H1 (cell line): ENCODE data around the gene SLC37A2. TPM values are rescaled to one million over a fixed set of nuclear protein-coding genes. Genes with fewer than 3 reads are reported as not detected.

Source experiments
- CTCF ChIA-PET: fragments of 300-600 bp; sonication (Branson Sonifier 250); formaldehyde crosslinking; loops from one replicate; lab custom pipeline; 2021; ENCODE audit not compliant: partially characterized antibody; lab: Charles Lee
- POLR2A ChIA-PET: fragments of 300-600 bp; sonication (Branson Sonifier 250); formaldehyde crosslinking; loops from one replicate; lab custom pipeline; 2021; ENCODE audit warnings: inconsistent platforms; ENCODE audit not compliant: partially characterized antibody; lab: Charles Lee
- DNase-seq, 2 experiments: peaks; one replicate each; pipeline versions ENCODE4 v3.0.0 to v3.0.0-alpha.2; 2010 to 2022; ENCODE audit warnings: low spot score in 2 of 2, low read depth in 1 of 2, mixed read lengths in 1 of 2
- FAIRE-seq: peaks from 2 replicates; lab custom pipeline; 2011; peaks lifted over from hg19 to GRCh38; lab: Jason Lieb, UNC
- H2AFZ ChIP-seq: 2 replicates; pipeline ENCODE4 v1.8.1; 2012; ENCODE audit warnings: low read length, inconsistent platforms
- H2AK5ac ChIP-seq: 2 replicates; pipeline ENCODE4 v1.6.1; 2013; ENCODE audit warnings: low read depth, low read length
- H2BK120ac ChIP-seq: replicated peaks from 2 replicates; pipeline ENCODE3; 2013; ENCODE audit warnings: low read depth, low read length, inconsistent platforms
- H2BK12ac ChIP-seq: 2 replicates; pipeline ENCODE4 v1.6.1; 2013; ENCODE audit warnings: low read depth, low read length
- H2BK15ac ChIP-seq: 2 replicates; pipeline ENCODE4 v1.6.1; 2013; ENCODE audit warnings: low read length
- H2BK20ac ChIP-seq: 2 replicates; pipeline ENCODE4 v1.6.1; 2013; ENCODE audit warnings: low read length
- H2BK5ac ChIP-seq: 2 replicates; pipeline ENCODE4 v1.6.1; 2013; ENCODE audit warnings: low read depth, low read length
- H3K14ac ChIP-seq: 2 replicates; pipeline ENCODE4 v1.6.1; 2013; ENCODE audit warnings: inconsistent platforms; ENCODE audit not compliant: insufficient read length
- H3K18ac ChIP-seq: 2 replicates; pipeline ENCODE4 v1.6.1; 2013; ENCODE audit warnings: low read length; ENCODE audit errors: extremely low read depth
- H3K23ac ChIP-seq: 2 replicates; pipeline ENCODE4 v1.6.1; 2013; ENCODE audit warnings: inconsistent platforms; ENCODE audit not compliant: insufficient read length
- H3K23me2 ChIP-seq: 2 replicates; pipeline ENCODE4 v1.6.1; 2013; ENCODE audit warnings: low read depth, low read length
- H3K27ac ChIP-seq: 2 replicates; pipeline ENCODE4 v1.6.1; 2011; ENCODE audit warnings: low read depth, low read length, inconsistent platforms
- H3K27me3 ChIP-seq, 4 experiments: replicated peaks in 1 of 4; 1 replicate in 1 of 4; 2 replicates in 3 of 4; pipeline versions ENCODE4 v1.6.1 to v1.8.1; 2011 to 2013; ENCODE audit warnings: low read length in 3 of 4, mild to moderate bottlenecking in 3 of 4, inconsistent platforms in 2 of 4, mixed read lengths in 2 of 4, moderate library complexity in 1 of 4; ENCODE audit not compliant: control insufficient read depth in 3 of 4, insufficient read depth in 3 of 4; ENCODE audit errors: extremely low read depth in 1 of 4
- H3K36me3 ChIP-seq, 4 experiments: 2 replicates each; pipeline versions ENCODE4 v1.6.1 to v1.8.1; 2011 to 2013; ENCODE audit warnings: mild to moderate bottlenecking in 4 of 4, low read length in 3 of 4, moderate library complexity in 2 of 4, control low read depth in 1 of 4, inconsistent platforms in 1 of 4; ENCODE audit not compliant: insufficient read depth in 4 of 4, control insufficient read depth in 2 of 4
- H3K4ac ChIP-seq: replicated peaks from 2 replicates; pipeline ENCODE3; 2013; ENCODE audit warnings: low read length, low read depth, mixed read lengths, inconsistent platforms; ENCODE audit not compliant: insufficient read length
- H3K4me1 ChIP-seq, 4 experiments: replicated peaks in 1 of 4; 1 replicate in 1 of 4; 2 replicates in 3 of 4; pipeline versions ENCODE4 v1.6.1 to v1.8.1; 2011 to 2013; ENCODE audit warnings: low read length in 3 of 4, inconsistent platforms in 2 of 4, mixed read lengths in 1 of 4; ENCODE audit not compliant: insufficient read depth in 4 of 4, control insufficient read depth in 3 of 4
- H3K4me2 ChIP-seq, 2 experiments: 2 replicates each; pipeline versions ENCODE4 v1.6.1 to v1.8.1; 2011 to 2013; ENCODE audit warnings: low read depth in 2 of 2, low read length in 2 of 2, control low read depth in 1 of 2, inconsistent platforms in 1 of 2, mild to moderate bottlenecking in 1 of 2; ENCODE audit not compliant: insufficient read depth in 1 of 2
- H3K4me3 ChIP-seq, 4 experiments: fragments of 200-600, 300-600 bp in 1 of 4; sonication (generic), shearing (Covaris generic), sonication (Bioruptor Twin) in 1 of 4; 2 replicates each; pipeline versions ENCODE4 v1.5.1 to v1.8.1; 2011 to 2016; ENCODE audit warnings: low read length in 4 of 4, low read depth in 3 of 4, control low read depth in 2 of 4, inconsistent platforms in 2 of 4, mild to moderate bottlenecking in 2 of 4, mixed read lengths in 1 of 4, moderate library complexity in 1 of 4; ENCODE audit not compliant: insufficient read depth in 2 of 4; ENCODE audit errors: extremely low read depth in 1 of 4
- H3K56ac ChIP-seq: replicated peaks from 2 replicates; pipeline ENCODE3; 2013; ENCODE audit warnings: low read depth, mild to moderate bottlenecking, mixed read lengths, low read length, inconsistent platforms; ENCODE audit not compliant: insufficient read length
- H3K79me1 ChIP-seq: 2 replicates; pipeline ENCODE4 v1.6.1; 2013; ENCODE audit warnings: low read depth, low read length, control low read depth
- H3K79me2 ChIP-seq, 2 experiments: 2 replicates each; pipeline versions ENCODE4 v1.6.1 to v1.8.1; 2012 to 2013; ENCODE audit warnings: low read length in 2 of 2, mild to moderate bottlenecking in 2 of 2, inconsistent platforms in 1 of 2; ENCODE audit not compliant: insufficient read depth in 2 of 2, control insufficient read depth in 1 of 2
- H3K9ac ChIP-seq, 4 experiments: replicated peaks in 1 of 4; 1 replicate in 1 of 4; 2 replicates in 3 of 4; pipeline versions ENCODE4 v1.6.1 to v1.8.1; 2011 to 2013; ENCODE audit warnings: low read depth in 3 of 4, low read length in 3 of 4, control low read depth in 2 of 4, mild to moderate bottlenecking in 2 of 4, moderate library complexity in 2 of 4, inconsistent platforms in 1 of 4; ENCODE audit errors: extremely low read depth in 1 of 4
- H3K9me3 ChIP-seq, 2 experiments: 2 replicates each; pipeline versions ENCODE4 v1.6.1 to v1.8.1; 2012 to 2013; ENCODE audit warnings: mild to moderate bottlenecking in 2 of 2, moderate library complexity in 2 of 2, control low read depth in 1 of 2, inconsistent platforms in 1 of 2, low read depth in 1 of 2, low read length in 1 of 2, mixed read lengths in 1 of 2; ENCODE audit not compliant: insufficient read depth in 2 of 2
- H4K20me1 ChIP-seq, 2 experiments: replicated peaks in 1 of 2; 2 replicates each; pipeline versions ENCODE3 to v1.8.1; 2011 to 2013; ENCODE audit warnings: inconsistent platforms in 2 of 2, low read length in 2 of 2, mild to moderate bottlenecking in 1 of 2; ENCODE audit not compliant: insufficient read depth in 2 of 2, control insufficient read depth in 1 of 2
- H4K5ac ChIP-seq: 2 replicates; pipeline ENCODE4 v1.6.1; 2013; ENCODE audit warnings: low read length, low read depth, mixed read lengths, inconsistent platforms; ENCODE audit not compliant: insufficient read length
- H4K8ac ChIP-seq: 2 replicates; pipeline ENCODE4 v1.8.0; 2013; ENCODE audit warnings: mild to moderate bottlenecking, moderate library complexity, low read length, inconsistent platforms; ENCODE audit not compliant: insufficient read depth; ENCODE audit errors: extremely low read depth
- H4K91ac ChIP-seq: replicated peaks from 2 replicates; pipeline ENCODE3; 2013; ENCODE audit warnings: low read length, mixed read lengths, inconsistent platforms; ENCODE audit not compliant: insufficient read length
- CREB1 ChIP-seq: IDR thresholded peaks from 2 replicates; pipeline ENCODE4 v1.6.1; 2012; ENCODE audit warnings: inconsistent platforms
- EZH2 ChIP-seq: fragments of 200-600 bp; sonication (generic); IDR thresholded peaks from 2 replicates; pipeline ENCODE4 v1.7.1; 2012; ENCODE audit warnings: low read depth, mild to moderate bottlenecking, moderate library complexity, low read length, inconsistent platforms; ENCODE audit not compliant: severe bottlenecking
- SIN3A ChIP-seq, 2 experiments: IDR thresholded peaks in 1 of 2; conservative IDR thresholded peaks in 1 of 2; 2 replicates each; pipeline ENCODE4 v1.6.1; 2011 to 2012; ENCODE audit warnings: low read length in 2 of 2, improper control_type of control experiment in 1 of 2, low read depth in 1 of 2, mild to moderate bottlenecking in 1 of 2
- WGBS, 2 experiments: shearing (Covaris generic) in 1 of 2; methylation state at CpG; one replicate each; pipeline versions ENCODE4 v1.1.6 to v1.1.7; 2013 to 2015; ENCODE audit warnings: low lambda C conversion rate in 2 of 2, mixed read lengths in 2 of 2, inconsistent platforms in 1 of 2, low coverage in 1 of 2, missing lambda C conversion rate in 1 of 2; ENCODE audit not compliant: insufficient replicate concordance in 2 of 2, insufficient coverage in 1 of 2, insufficient read length in 1 of 2; ENCODE audit errors: extremely low coverage in 1 of 2, missing lambda C conversion rate in 1 of 2; 5-methylcytosine and 5-hydroxymethylcytosine counted together
- polyA plus RNA-seq, 7 experiments: library from polyadenylated mRNA; depleted of rRNA in 3 of 7; stranded (reverse) in 5 of 7; unstranded in 2 of 7; fragments of >200 nt in 5 of 7; fragments of 200-250 nt in 2 of 7; gene quantifications; 1 replicate in 5 of 7; 2 replicates in 1 of 7; 4 replicates in 1 of 7; pipeline versions ENCODE4 v1.2.1 to v1.2.3, GENCODE V29; 2011 to 2013; ENCODE audit warnings: missing spikeins in 2 of 7, mixed read lengths in 2 of 7
- total RNA-seq: library from RNA; stranded (reverse); fragmentation: NEBNext Ultra II Directional; extraction: Animal tissue kit (Norgen Biotek cat#: 25700); gene quantifications from 2 replicates; pipeline ENCODE4 v1.2.1, GENCODE V29; 2021

SLC37A2 gene
- total and polyA plus RNA-seq, 2 of the 8 experiments (the other 6 are each of a cell fraction or from before 2014, with no cell fraction given): 1.3 to 1.9 TPM

GRCh38 chr11:125117429-125117828, 54.3 kb downstream of the SLC37A2 start:
- Histone ChIP-seq H3K4me1 (no peaks in the 10 kb centered on the region), H4K91ac (no peak overlapping the region), H3K27ac (no peak overlapping the region), H2BK15ac (no peak overlapping the region), H2BK5ac (no peak overlapping the region), H3K79me2 (no peaks in the 10 kb centered on the region), H4K20me1 (no peaks in the 10 kb centered on the region), H3K56ac (no peak overlapping the region), H3K27me3 (peaks cover 0 to 6% (median 1%) of the 10 kb centered on the region in 4 experiments; a peak in 4 of 7 replicates), H3K9me3 (no peaks in the 10 kb centered on the region), H3K4me2 (no peak overlapping the region), H2BK12ac (no peak overlapping the region), H3K4ac (no peak overlapping the region), H2AFZ (no peak overlapping the region), H3K14ac (no peak overlapping the region), H4K5ac (no peak overlapping the region), H2BK20ac (no peak overlapping the region), H4K8ac (no peak overlapping the region)
- 86% methylated on average over 4 of the region's 4 CpGs; no CpG with 5 or more reads in 1 of the 2 experiments for WGBS, 2 experiments
- POLR2A ChIA-PET: no interaction called here
- no peak for FAIRE-seq
- CTCF ChIA-PET: interaction anchor here (0.6 to 13.5 kb wide), 13 partner anchors 11 to 312 kb away, joined by 3 to 247 read pairs (median 4); no protein-coding TSS in a partner anchor
- no peak for TF ChIP-seq SIN3A (conservative IDR thresholded peaks at IDR 0.05 in 1 of 2, IDR thresholded peaks at IDR 0.05 in 1 of 2; ENCODE audit: low read depth in 1 of 2, low read length in 2 of 2)
- no peak for TF ChIP-seq EZH2
- no peak for TF ChIP-seq CREB1
- TF ChIP-seq, all 59 proteins: peak for 0
- Histone ChIP-seq H3K79me1 (no peaks in the 10 kb centered on the region), H3K4me3 (no peak overlapping the region), H3K23me2 (no peaks in the 10 kb centered on the region), H3K23ac (no peak overlapping the region), H2BK120ac (no peak overlapping the region), H3K36me3 (no peaks in the 10 kb centered on the region), H3K18ac (no peak overlapping the region), H2AK5ac (no peak overlapping the region), H3K9ac (no peak overlapping the region)
- DNase-seq: no peak
